B cell (primary cell): ENCODE results near the gene THSD4.

ENCODE experiments used
- CTCF ChIP-seq: fragments of 200-600 bp; IDR thresholded peaks from one replicate; pipeline ENCODE4 v1.8.0; 2022; ENCODE audit warnings: antibody characterized with exemption, mild to moderate bottlenecking
- EZH2 ChIP-seq: IDR thresholded peaks from 2 replicates; pipeline ENCODE4 v1.6.1; 2012; ENCODE audit warnings: borderline replicate concordance, low read depth, mild to moderate bottlenecking, moderate library complexity, low read length; ENCODE audit not compliant: insufficient read depth, poor library complexity, severe bottlenecking

GRCh38 chr15:71702496-71702895 is 587.2 kb downstream of the THSD4 start:
- TF ChIP-seq CTCF: no peak
- TF ChIP-seq EZH2: no peak
